Esophagus mucosa (tissue), 1 donor: Measurements from ENCODE around the gene TULP4. TPM values are rescaled to one million over a fixed set of nuclear protein-coding genes. Genes with fewer than 3 reads are reported as not detected.
"Not testable (repeated sequence)": the region's sequence is repeated elsewhere in the genome, so short reads cannot be mapped to it uniquely, and the experiment has no call there.

Experiments
- ATAC-seq: fragments of 200-7000 bp; cut with Tn5 transposase; one replicate; pipeline ENCODE4 v1.9.1; 2020
- total RNA-seq: library from RNA; stranded (reverse); gene quantifications from one replicate; pipeline ENCODE4 v1.2.4, GENCODE V29; 2023
- donor health status: DM: yes; HTN: yes; CAD: no.

Gene TULP4
- total RNA-seq, 1 donor from 2014 or later, result 35.6 TPM

GRCh38 chr6:158328952-158329351 is 16.7 kb downstream of the TULP4 start:
- no peak for ATAC-seq

DNA sequence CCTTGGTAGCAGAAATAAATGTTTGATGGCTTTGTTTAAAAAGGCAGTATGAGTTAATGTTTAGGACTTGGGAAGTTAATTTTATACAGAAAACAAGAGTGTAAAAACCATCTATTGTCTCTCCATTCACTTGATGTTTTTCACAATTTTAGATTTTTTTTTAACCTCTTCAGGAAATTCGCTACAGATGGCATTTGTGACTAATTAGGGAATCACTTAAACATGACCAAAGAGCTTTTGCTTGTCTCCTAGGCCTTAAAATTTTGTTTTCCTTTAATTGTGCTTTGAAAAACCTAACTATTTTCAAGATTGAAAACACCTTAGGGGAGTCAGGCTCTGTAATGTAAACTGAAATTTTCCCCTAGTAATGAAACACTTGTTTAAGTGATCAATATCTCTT is 17.3 kb downstream of the TULP4 start:
- no peak for ATAC-seq

DNA sequence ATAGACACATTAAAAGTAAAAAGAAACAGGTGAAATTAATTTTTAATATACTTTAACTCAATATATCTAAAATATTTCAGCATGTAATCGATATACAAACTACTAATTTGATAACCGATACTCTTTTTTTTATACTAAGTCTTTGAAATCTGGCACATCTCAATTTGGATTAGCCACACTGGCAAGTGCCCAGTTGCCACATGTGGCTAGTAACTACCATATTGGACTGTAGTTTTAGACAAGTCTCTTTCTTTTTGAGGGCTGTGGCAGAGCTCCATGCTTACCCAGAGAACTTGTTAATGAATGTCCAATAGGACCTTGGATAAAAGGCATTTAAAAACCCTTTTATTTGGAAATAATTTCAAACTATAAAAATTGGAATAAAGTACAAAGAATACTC is 17.8 kb downstream of the TULP4 start:
- no peak for ATAC-seq

DNA sequence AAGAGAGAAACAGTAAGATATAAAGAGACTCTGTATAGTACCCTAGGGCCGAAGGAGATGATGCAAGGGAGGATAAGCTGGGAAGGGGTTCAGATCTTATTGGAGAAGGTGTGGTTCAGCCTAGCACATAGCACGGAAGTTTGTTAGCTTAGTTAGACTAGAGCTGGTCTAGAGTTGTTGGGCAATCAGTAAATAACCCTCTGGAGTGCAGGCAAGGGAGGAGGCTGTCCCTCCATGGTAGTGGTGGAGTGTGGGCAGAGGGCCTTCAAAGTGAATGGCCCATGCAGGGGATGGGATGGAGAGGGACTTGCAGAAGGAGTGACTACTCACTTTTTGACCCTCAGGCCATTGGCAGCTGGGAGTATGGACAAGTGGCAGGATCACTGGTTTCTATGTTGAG is 20.0 kb downstream of the TULP4 start:
- ATAC-seq, result no peak

DNA sequence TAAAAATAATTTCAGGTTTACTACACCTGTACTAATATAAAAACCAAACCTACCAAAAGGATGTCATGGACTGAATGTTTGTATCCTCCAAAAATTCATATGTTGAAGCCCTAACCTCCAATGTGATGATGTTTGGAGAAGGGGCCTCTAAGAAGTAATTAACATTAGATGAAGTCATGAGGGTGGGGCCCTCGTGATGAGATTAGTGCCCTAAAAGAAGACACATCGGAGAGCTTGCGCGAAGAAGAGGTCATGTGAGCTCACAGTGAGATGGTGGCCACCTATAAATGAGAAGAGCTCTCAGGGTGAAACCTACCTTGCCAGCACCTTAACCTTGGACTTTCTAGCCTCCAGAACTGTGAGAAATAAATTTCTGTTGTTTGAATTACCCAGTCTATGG is 20.8 kb downstream of the TULP4 start:
- ATAC-seq, result no peak

DNA sequence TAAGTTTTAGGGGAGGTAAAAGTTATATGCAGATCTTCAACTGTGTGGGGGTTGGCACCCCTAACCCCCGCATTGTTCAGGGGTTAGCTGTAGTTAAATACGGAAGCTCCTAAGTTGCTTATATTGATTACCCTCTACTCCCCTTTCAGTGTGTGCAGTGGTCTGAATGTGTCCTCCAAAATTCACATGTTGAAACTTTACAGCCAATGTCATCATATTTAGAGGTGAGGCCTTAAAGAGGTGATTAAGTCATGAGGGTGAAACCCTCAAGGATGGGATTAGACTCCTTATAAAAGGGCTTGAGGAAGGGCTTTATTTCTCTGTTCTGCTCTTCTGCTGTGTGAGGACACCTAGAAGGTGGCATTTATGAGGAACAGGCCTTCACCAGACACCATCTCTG is 22.3 kb downstream of the TULP4 start:
- ATAC-seq, result no peak

GRCh38 chr6:158337332-158337731 is 25.1 kb downstream of the TULP4 start:
- no peak for ATAC-seq

DNA sequence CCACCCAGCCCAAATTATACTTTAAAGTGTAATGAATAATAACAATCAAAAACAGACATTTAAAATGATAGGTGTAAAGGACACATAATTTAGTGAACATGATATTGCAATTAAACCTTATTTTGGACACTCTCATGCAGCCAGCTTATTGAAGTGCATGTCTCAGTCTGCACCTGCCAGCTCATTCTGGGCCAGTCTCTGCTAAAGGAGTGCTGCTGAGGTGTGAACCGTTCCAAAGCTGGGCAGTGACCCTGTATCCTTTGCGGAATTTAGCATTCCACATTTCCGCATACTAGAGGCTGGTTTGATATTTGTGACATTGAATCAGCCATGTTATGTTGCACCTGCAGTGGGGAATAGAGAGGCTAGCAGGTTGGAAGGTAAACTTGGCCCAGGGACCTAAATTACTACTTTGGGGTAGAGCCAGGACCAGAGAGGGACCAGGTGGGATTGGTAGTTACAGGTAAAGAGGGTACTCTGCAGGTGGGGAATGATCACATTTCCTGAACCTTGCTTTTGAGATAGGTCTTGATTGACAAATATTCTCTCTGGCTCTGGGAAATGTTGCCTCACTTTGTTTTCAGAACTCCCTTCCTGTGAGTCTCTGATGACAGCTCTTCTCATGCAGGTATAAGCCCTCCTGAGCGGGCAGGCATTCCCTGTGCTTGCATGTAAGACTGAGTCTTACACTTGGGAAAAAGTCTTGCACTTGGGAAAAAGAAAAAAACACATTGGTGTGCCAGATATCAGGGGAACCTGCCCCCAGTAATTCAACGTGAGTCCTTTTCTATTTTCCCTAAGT is 26.2 kb downstream of the TULP4 start:
- ATAC-seq, result no peak

GRCh38 chr6:158339197-158339596 is 26.9 kb downstream of the TULP4 start:
- not testable (repeated sequence) for ATAC-seq

DNA sequence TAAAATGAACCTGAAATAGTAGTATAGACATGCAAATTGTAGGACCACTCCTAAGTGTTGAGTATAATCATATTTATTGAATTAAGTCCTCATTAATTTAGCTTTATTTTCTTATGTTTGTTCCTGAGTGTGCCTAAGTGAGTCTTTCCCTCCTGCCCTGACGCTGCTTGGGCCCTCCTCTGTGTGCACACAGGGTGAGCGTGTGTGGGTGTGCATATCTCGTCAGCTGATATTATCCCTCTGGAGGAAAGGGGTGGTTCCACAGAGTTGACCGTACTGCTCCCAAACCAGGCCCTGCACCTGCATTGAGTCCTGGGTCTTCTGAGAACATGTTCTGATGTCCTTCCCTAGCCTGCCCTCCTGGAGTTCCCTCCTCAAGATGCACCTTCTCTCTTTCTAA is 28.0 kb downstream of the TULP4 start:
- no peak for ATAC-seq

GRCh38 chr6:158344534-158344933 is 32.3 kb downstream of the TULP4 start:
- ATAC-seq, result no peak

GRCh38 chr6:158345444-158345843 is 33.2 kb downstream of the TULP4 start:
- ATAC-seq, result not testable (repeated sequence)

DNA sequence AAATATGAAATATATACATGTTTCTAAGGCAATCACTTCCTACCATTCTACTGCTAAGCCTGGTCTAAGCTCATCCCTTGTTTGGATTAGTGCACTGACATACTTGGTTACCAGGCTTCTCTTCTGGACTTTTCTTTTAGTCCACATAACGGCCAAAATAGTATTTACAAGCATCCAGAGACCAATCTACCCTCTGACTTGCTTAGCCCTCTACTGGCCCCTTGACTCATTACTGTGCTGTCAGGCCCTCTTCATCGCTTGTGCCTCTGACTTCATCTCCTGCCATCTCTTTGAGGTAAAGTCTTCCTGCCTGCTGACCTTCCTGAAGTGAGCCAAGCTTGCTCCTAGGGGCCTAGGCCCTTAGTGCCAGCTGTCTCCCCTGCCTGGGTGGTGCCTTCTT is 35.1 kb downstream of the TULP4 start:
- ATAC-seq, result no peak

- not testable (repeated sequence) for ATAC-seq
These were observed 36.7 kb downstream of the TULP4 start for GRCh38 chr6:158348737-158349504.

DNA sequence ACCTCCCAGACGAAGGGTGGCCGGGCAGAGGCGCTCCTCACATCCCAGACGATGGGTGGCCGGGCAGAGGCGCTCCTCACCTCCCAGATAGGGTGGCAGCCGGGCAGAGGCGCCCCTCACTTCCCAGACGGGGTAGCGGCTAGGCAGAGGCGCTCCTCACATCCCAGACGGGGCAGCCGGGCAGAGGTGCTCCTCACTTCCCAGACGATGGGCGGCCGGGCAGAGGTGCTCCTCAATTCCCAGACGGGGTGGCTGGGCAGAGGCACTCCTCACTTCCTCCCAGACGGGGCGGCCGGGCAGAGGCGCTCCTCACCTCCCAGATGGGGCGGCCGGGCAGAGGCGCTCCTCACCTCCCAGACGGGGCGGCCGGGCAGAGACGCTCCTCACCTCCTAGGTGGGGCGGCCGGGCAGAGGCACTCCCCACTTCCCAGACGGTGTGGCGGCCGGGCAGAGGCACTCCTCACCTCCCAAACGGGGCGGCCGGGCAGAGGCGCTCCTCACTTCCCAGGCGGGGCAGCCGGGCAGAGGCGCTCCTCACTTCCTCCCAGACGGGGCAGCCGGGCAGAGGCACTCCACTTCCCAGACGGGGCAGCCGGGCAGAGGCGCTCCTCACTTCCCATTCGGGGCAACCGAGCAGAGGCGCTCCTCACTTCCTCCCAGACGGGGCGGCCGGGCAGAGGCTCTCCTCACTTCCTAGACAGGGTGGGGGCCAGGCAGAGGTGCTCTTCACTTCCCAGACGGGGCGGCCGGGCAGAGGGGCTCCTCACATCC is 37.4 kb downstream of the TULP4 start:
- not testable (repeated sequence) for ATAC-seq

- not testable (repeated sequence) for ATAC-seq
These were observed 38.5 kb downstream of the TULP4 start for GRCh38 chr6:158350731-158351130.

DNA sequence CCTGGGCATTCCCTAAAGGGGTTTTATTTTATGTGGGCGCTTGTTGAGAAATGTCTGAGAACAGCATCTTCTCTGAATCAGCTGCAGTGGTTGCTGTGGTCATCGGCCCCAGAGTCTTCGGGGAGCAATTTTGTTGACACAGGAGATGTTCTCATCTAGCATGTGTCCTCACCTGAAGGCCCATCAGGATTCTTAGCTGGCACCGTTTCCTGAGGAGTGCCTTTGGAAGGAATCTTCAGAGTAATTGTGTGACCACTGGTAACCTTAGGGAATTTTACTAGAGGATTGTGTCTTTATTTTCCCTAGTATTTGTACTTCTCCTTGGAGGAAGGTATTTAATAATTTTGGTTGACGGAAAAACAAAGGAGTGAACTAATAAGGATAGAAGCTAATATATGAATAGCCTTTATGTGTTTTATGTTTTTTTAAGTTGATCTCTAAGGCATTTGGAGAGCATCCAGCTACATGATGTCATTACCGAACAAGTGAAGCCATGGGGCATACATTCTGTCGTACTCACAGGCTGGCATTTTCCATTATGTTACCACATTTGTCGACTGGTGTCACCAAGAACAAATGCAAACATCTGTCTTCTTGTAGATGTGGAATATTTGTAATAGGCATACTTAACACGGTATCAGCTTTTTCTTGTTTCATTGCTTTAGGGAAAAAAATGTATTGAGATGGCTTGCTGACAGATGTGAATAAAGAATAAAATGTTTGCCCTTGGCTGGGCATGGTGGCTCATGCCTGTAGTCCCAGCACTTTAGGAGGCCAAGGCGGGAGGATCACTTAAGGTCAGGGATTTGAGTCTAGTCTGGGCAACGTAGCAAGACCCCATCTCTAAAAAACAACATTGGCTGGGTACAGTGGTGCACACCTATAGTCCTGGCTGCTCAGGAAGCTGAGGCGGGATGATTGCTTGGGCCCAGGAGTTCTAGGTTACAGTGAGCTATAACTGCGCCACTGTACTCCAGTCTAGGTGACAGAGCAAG is 41.9 kb downstream of the TULP4 start:
- no peak for ATAC-seq

DNA sequence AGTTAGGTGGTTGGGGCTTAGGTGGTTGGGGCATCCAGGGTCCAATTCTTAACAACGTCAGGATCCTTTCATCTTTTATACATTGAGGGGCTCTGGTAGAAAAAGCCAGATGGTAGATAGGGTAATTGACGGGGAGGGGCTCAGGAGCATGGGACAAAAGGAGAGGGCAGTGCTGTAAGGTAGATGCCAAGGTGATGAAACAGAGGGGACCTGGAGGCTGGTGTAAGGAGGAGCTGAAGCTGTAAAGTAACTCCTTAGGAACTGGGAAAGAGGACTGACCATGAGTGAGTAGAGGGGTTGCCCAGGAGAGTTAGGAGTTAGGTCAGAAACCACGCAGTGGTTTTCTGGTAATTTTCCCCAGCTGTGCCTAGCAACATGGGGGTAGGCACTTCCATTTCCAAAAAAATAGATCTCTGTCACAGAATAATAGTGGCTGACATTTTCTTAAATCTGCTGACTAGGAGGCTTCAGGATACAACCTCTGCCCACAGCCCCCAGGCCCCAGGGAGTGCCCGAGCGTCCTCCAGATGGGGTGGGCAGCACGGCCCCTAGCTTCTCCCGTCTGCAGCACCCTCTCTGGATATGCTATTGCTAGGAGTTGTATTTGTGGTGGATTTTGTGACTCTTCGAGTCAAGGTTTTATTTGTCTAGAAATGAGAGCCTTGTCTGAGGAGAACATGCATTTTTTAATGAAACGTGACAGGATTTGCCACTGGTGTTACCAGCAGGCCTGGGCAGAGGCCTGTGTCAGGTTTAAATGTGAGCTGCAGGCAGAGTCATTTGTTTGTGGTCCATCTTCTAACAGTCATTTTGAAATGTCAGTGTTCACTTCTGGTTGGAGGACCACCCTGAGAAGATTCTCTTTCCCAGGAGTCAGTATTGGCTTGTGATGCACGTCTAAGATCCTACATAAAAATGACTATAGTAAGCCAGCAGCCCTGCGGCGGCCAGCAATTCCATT is 44.6 kb downstream of the TULP4 start:
- ATAC-seq, result no peak

GRCh38 chr6:158357570-158358216 is 45.4 kb downstream of the TULP4 start:
- peak; percentile 42 for ATAC-seq

GRCh38 chr6:158358450-158359077 is 46.3 kb downstream of the TULP4 start:
- ATAC-seq, result no peak
